ENCODE data around the gene ABHD5. TPM values are rescaled to one million over a fixed set of nuclear protein-coding genes. Genes with fewer than 3 reads are reported as not detected.

ABHD5 gene
- polyA plus RNA-seq, 1 of the 3 experiments (the other 2 are of a cell fraction) = 10.4 TPM

- Histone ChIP-seq H3K4me2 (no peak overlapping the region), H3K9me3 (no peaks in the 10 kb centered on the region), H3K4me1 (ENCODE audit: control insufficient read depth in 1 of 2, insufficient read depth in 2 of 2, low read depth in 1 of 2, low read length in 1 of 2) (no peaks in the 10 kb centered on the region), H3K27ac (ENCODE audit: low read depth in 2 of 2, low read length in 1 of 2) (no peak overlapping the region), H3F3A (replicated peaks; ENCODE audit: insufficient read depth) (peaks cover 3% of the 10 kb centered on the region), H4K20me1 (ENCODE audit: insufficient read depth) (no peaks in the 10 kb centered on the region), H3K9ac (no peak overlapping the region), H3K27me3 (ENCODE audit: insufficient read depth) (no peaks in the 10 kb centered on the region), H3K9me2 (no peaks in the 10 kb centered on the region), H3K79me2 (ENCODE audit: insufficient read depth) (no peaks in the 10 kb centered on the region), H2AFZ (ENCODE audit: low read depth) (no peak overlapping the region), H3K4me3 (ENCODE audit: low read depth in 2 of 2, low read length in 1 of 2) (no peak overlapping the region), H3K36me3 (replicated peaks in 1 of 2; ENCODE audit: control insufficient read depth in 1 of 2, insufficient read depth in 2 of 2, low read length in 1 of 2) (no peaks in the 10 kb centered on the region)
- CTCF ChIA-PET = no interaction called here
- DNase-seq = no peak
- POLR2A ChIA-PET = no interaction called here
- TF ChIP-seq FOXM1 (IDR thresholded peaks at IDR 0.05; ENCODE audit: low read depth) = no peak
- no peak for TF ChIP-seq YY1 (IDR thresholded peaks at IDR 0.05; ENCODE audit: low read depth)
- no peak for TF ChIP-seq CHD2 (IDR thresholded peaks at IDR 0.05; ENCODE audit: low read length, partially characterized antibody)
- no peak for TF ChIP-seq MXI1 (IDR thresholded peaks at IDR 0.05; ENCODE audit: low read depth, low read length)
- no peak for TF ChIP-seq IRF3 (IDR thresholded peaks at IDR 0.05; ENCODE audit: low read depth, low read length)
- TF ChIP-seq FOSL2 (IDR thresholded peaks at IDR 0.05; ENCODE audit: borderline replicate concordance, low read depth) = no peak
- TF ChIP-seq TCF12 (IDR thresholded peaks at IDR 0.05) = no peak
- no peak for TF ChIP-seq JUND (IDR thresholded peaks at IDR 0.05)
- WGBS (ENCODE audit: low lambda C conversion rate) = 90% methylated on average over 5 of the region's 5 CpGs
These were observed 19.9 kb upstream of the ABHD5 start for GRCh38 chr3:43670635-43671522.

GRCh38 chr3:43674345-43675085 lies 16.2 kb upstream of the ABHD5 start:
- no peak overlapping the region for H2AFZ ChIP-seq (ENCODE audit: low read depth)
- H3K79me2 ChIP-seq (ENCODE audit: insufficient read depth) = no peaks in the 10 kb centered on the region
- no peak overlapping the region for H3K4me2 ChIP-seq
- H3K27ac ChIP-seq (ENCODE audit: low read depth in 2 of 2, low read length in 1 of 2) = no peak overlapping the region
- no peaks in the 10 kb centered on the region for H4K20me1 ChIP-seq (ENCODE audit: insufficient read depth)
- H3K9ac ChIP-seq = no peak overlapping the region
- H3K9me2 ChIP-seq = no peaks in the 10 kb centered on the region
- H3K4me3 ChIP-seq (ENCODE audit: low read depth in 2 of 2, low read length in 1 of 2) = no peak overlapping the region
- H3K27me3 ChIP-seq (ENCODE audit: insufficient read depth) = no peaks in the 10 kb centered on the region
- CTCF ChIA-PET = interaction anchor here (1.0 kb wide), 1 partner anchor 16 kb away, joined by 3 read pairs; the partner anchor contains the start of gene ABHD5
- H3F3A ChIP-seq (replicated peaks; ENCODE audit: insufficient read depth) = no peaks in the 10 kb centered on the region
- no peaks in the 10 kb centered on the region for H3K9me3 ChIP-seq
- WGBS (ENCODE audit: low lambda C conversion rate) = 69% methylated on average over 2 of the region's 3 CpGs
- no peaks in the 10 kb centered on the region for H3K4me1 ChIP-seq (ENCODE audit: control insufficient read depth in 1 of 2, insufficient read depth in 2 of 2, low read depth in 1 of 2, low read length in 1 of 2)
- no peaks in the 10 kb centered on the region for H3K36me3 ChIP-seq (replicated peaks in 1 of 2; ENCODE audit: control insufficient read depth in 1 of 2, insufficient read depth in 2 of 2, low read length in 1 of 2)
- no peak for DNase-seq
- POLR2A ChIA-PET = interaction anchor here (0.7 kb wide), 1 partner anchor 15 kb away, joined by 3 read pairs; no protein-coding TSS in a partner anchor
- no peak for TF ChIP-seq GABPA (IDR thresholded peaks at IDR 0.05; ENCODE audit: low read depth)
- TF ChIP-seq NRF1 (IDR thresholded peaks at IDR 0.05; ENCODE audit: low read depth, low read length) = no peak
- no peak for TF ChIP-seq USF1 (IDR thresholded peaks at IDR 0.05; ENCODE audit: borderline replicate concordance, low read depth)
- TF ChIP-seq USF2 (IDR thresholded peaks at IDR 0.05; ENCODE audit: borderline replicate concordance, low read depth, low read length) = no peak
- TF ChIP-seq TAF1 (IDR thresholded peaks at IDR 0.05; ENCODE audit: borderline replicate concordance, low read depth, low read length) = no peak
- no peak for TF ChIP-seq YY1 (IDR thresholded peaks at IDR 0.05; ENCODE audit: low read depth)
- TF ChIP-seq ELF1 (IDR thresholded peaks at IDR 0.05) = no peak
- no peak for TF ChIP-seq MAX (IDR thresholded peaks at IDR 0.05; ENCODE audit: low read depth)
- no peak for TF ChIP-seq RAD21 (IDR thresholded peaks at IDR 0.05; ENCODE audit: low read length)
- TF ChIP-seq REST (IDR thresholded peaks at IDR 0.05; ENCODE audit: low read depth, low read length) = no peak
- no peak for TF ChIP-seq TEAD4 (IDR thresholded peaks at IDR 0.05; ENCODE audit: borderline replicate concordance, insufficient read depth)
- TF ChIP-seq RXRA (IDR thresholded peaks at IDR 0.05; ENCODE audit: borderline replicate concordance, low read depth) = no peak
